C4-2B (cell line): Measurements from ENCODE around the gene MUL1.

ENCODE experiments used
- CTCF ChIP-seq: fragments of 450-650 bp; conservative IDR thresholded peaks from 2 replicates; pipeline ENCODE4 v1.5.1; 2017; ENCODE audit warnings: mild to moderate bottlenecking
- ZFX ChIP-seq: fragments of 450-650 bp; IDR thresholded peaks from 2 replicates; pipeline ENCODE4 v1.6.1; 2017

DNA sequence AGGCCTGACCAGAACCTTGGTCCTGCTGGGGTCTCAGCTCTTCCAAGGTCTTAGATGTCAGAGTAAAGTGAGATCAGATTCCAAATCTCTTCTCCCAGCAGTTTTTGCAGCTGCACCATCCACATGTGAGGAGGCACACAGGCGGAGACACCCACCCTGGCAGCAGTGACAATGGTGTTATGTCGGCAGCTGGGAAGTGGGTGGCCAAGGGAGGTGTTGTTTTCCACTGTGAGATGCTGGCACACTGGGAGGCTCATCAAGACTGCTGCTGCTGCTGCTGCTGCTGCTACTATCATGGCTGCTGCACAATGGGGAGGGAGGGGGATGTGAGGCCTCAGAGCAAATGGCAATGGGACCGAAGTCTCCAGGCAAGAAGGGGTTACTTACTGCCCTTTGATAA lies 45.6 kb downstream of the MUL1 start:
- TF ChIP-seq CTCF (no peak), ZFX (no peak)
